Panc1 (cell line): Measurements from ENCODE around the gene MYRIP. TPM values are rescaled to one million over a fixed set of nuclear protein-coding genes. Genes with fewer than 3 reads are reported as not detected.

Source experiments
- ATAC-seq: fragments of 200-7000 bp; cut with Tn5 transposase; 2 replicates; pipeline ENCODE4 v1.9.1; 2020; ENCODE audit warnings: mild to moderate bottlenecking, moderate library complexity
- BruUV-seq: library from RNA; stranded (reverse); fragments of 400-500 nt; replicated peaks from 2 replicates; lab custom pipeline; 2021; lab: Mats Ljungman, UMichigan
- CTCF ChIA-PET: fragments of 300-600 bp; sonication (Branson Sonifier 250); formaldehyde crosslinking; loops from one replicate; lab custom pipeline; 2022; ENCODE audit warnings: antibody characterized with exemption; lab: Charles Lee
- POLR2A ChIA-PET: fragments of 300-600 bp; sonication (Branson Sonifier 250); formaldehyde crosslinking; loops from one replicate; lab custom pipeline; 2022; ENCODE audit warnings: antibody characterized with exemption; lab: Charles Lee
- DNase-seq: peaks from one replicate; pipeline ENCODE4 v3.0.0-alpha.2; 2010; ENCODE audit warnings: low read depth, low spot score
- H3K27ac ChIP-seq: 2 replicates; pipeline ENCODE4 v1.5.1; 2011; ENCODE audit warnings: mild to moderate bottlenecking, low read length, inconsistent platforms
- H3K27me3 ChIP-seq: fragments of 200-500 bp; sonication (Bioruptor generic); 2 replicates; pipeline ENCODE4 v1.6.0; 2014; ENCODE audit warnings: low read length, inconsistent platforms; ENCODE audit not compliant: control insufficient read depth, insufficient read depth
- H3K36me3 ChIP-seq: fragments of 200-500 bp; sonication (Bioruptor generic); 2 replicates; pipeline ENCODE4 v1.5.1; 2014; ENCODE audit warnings: inconsistent platforms, mild to moderate bottlenecking, low read length, moderate library complexity; ENCODE audit not compliant: control insufficient read depth, insufficient read depth
- H3K4me1 ChIP-seq: 2 replicates; pipeline ENCODE4 v1.5.1; 2011; ENCODE audit warnings: inconsistent platforms, mild to moderate bottlenecking, low read length, moderate library complexity; ENCODE audit not compliant: control insufficient read depth, insufficient read depth
- H3K4me3 ChIP-seq, 2 experiments: 2 replicates each; pipeline ENCODE4 v1.5.1; 2011 to 2012; ENCODE audit warnings: low read depth in 2 of 2, low read length in 2 of 2, mild to moderate bottlenecking in 2 of 2, inconsistent platforms in 1 of 2, moderate library complexity in 1 of 2
- H3K9me3 ChIP-seq: fragments of 200-500 bp; sonication (Bioruptor generic); 2 replicates; pipeline ENCODE4 v1.5.1; 2014; ENCODE audit warnings: low read depth, mild to moderate bottlenecking, inconsistent platforms, low read length, moderate library complexity; ENCODE audit not compliant: control insufficient read depth, insufficient read depth
- CTCF ChIP-seq: fragments of 450-650 bp; IDR thresholded peaks from 2 replicates; pipeline ENCODE4 v1.5.1; 2017; ENCODE audit warnings: mild to moderate bottlenecking
- POLR2AphosphoS5 ChIP-seq: IDR thresholded peaks from 2 replicates; pipeline ENCODE4 v1.6.1; 2012; ENCODE audit warnings: mild to moderate bottlenecking, low read depth, low read length, moderate library complexity
- REST ChIP-seq, 2 experiments: IDR thresholded peaks; 2 replicates each; pipeline ENCODE4 v1.6.1; 2011 to 2012; ENCODE audit warnings: low read depth in 2 of 2, control low read depth in 1 of 2, low read length in 1 of 2, mild to moderate bottlenecking in 1 of 2, moderate library complexity in 1 of 2; ENCODE audit not compliant: insufficient read depth in 1 of 2
- SIN3A ChIP-seq: IDR thresholded peaks from 2 replicates; pipeline ENCODE4 v1.6.1; 2012; ENCODE audit warnings: low read depth, mild to moderate bottlenecking, low read length, moderate library complexity, borderline replicate concordance; ENCODE audit not compliant: insufficient read depth
- TCF7L2 ChIP-seq: IDR thresholded peaks from 2 replicates; pipeline ENCODE4 v1.6.1; 2011; ENCODE audit warnings: mild to moderate bottlenecking, low read depth, low read length, inconsistent platforms
- in situ Hi-C: cut with HindIII; loops from 2 replicates; pipeline ENCODE4 v1.10.0; 2016; ENCODE audit warnings: low sequenced_read_pairs, low pct_unique_long_range_greater_than_20kb
- intact Hi-C: fragments of 100-400 bp; cut with micrococcal nuclease; formaldehyde crosslinking; loops from one replicate; pipeline ENCODE4 v1.10.0; 2022; ENCODE audit not compliant: unreplicated experiment
- total RNA-seq: library from RNA; stranded (reverse); gene quantifications from one replicate; pipeline ENCODE4 v1.2.1, GENCODE V29; 2021; ENCODE audit not compliant: unreplicated experiment

Gene MYRIP
- total RNA-seq, 1 experiment from 2014 or later = 0.59 TPM

GRCh38 chr3:39965461-39965860 lies 156.1 kb downstream of the MYRIP start:
- ATAC-seq (no peak), DNase-seq (no peak)
- POLR2A ChIA-PET = no interaction called here
- TF ChIP-seq POLR2AphosphoS5 (no peak), SIN3A (no peak), CTCF (no peak), REST (IDR thresholded peaks at IDR 0.05; ENCODE audit: insufficient read depth in 1 of 2, low read depth in 2 of 2, low read length in 1 of 2) (no peak), TCF7L2 (no peak)
- H3K27me3 ChIP-seq = no peaks in the 10 kb centered on the region
- BruUV-seq = no TSS peak
- H3K9me3 ChIP-seq = no peaks in the 10 kb centered on the region
- H3K4me3 ChIP-seq = no peak overlapping the region
- CTCF ChIA-PET = no interaction called here
- no peak overlapping the region for H3K27ac ChIP-seq
- H3K36me3 ChIP-seq = no peaks in the 10 kb centered on the region
- in situ Hi-C loops = no loop called here
- intact Hi-C loops = no loop called here
- H3K4me1 ChIP-seq = no peaks in the 10 kb centered on the region

GRCh38 chr3:39965997-39966396 lies 156.6 kb downstream of the MYRIP start:
- intact Hi-C loops = no loop called here
- ChIA-PET POLR2A (no interaction called here), CTCF (no interaction called here)
- no peaks in the 10 kb centered on the region for H3K36me3 ChIP-seq
- no peaks in the 10 kb centered on the region for H3K27me3 ChIP-seq
- TF ChIP-seq POLR2AphosphoS5 (no peak), REST (IDR thresholded peaks at IDR 0.05; ENCODE audit: insufficient read depth in 1 of 2, low read depth in 2 of 2, low read length in 1 of 2) (no peak), SIN3A (no peak), TCF7L2 (no peak), CTCF (no peak)
- no peaks in the 10 kb centered on the region for H3K9me3 ChIP-seq
- DNase-seq (no peak), ATAC-seq (no peak)
- H3K4me1 ChIP-seq = no peaks in the 10 kb centered on the region
- BruUV-seq = no TSS peak
- in situ Hi-C loops = no loop called here
- H3K27ac ChIP-seq = no peak overlapping the region
- H3K4me3 ChIP-seq = no peak overlapping the region
